Psoas muscle (tissue), 8 donors: Measurements from ENCODE around the gene BAD. TPM values are rescaled to one million over a fixed set of nuclear protein-coding genes. Genes with fewer than 3 reads are reported as not detected.

Source experiments
- ATAC-seq, 4 donors: fragments of 200-7000 bp; cut with Tn5 transposase; one replicate each; pipeline ENCODE4 v1.9.1; 2020; ENCODE audit warnings: moderate library complexity in 3 of 4, mild to moderate bottlenecking in 2 of 4
- DNase-seq, 2 donors: peaks; one replicate each; pipeline ENCODE4 v3.0.0-alpha.2; 2020
- H3K27ac ChIP-seq: fragments of 200-600 bp; one replicate; pipeline ENCODE4 v1.8.0; 2022
- H3K27me3 ChIP-seq, 3 donors: fragments of 200-600 bp in 1 of 3; one replicate each; pipeline versions ENCODE4 v1.6.1 to v1.8.0; 2013 to 2022; ENCODE audit warnings: low read length in 2 of 3, mild to moderate bottlenecking in 2 of 3, moderate library complexity in 1 of 3; ENCODE audit not compliant: insufficient read depth in 3 of 3
- H3K36me3 ChIP-seq, 2 donors: fragments of 200-600 bp in 1 of 2; one replicate each; pipeline versions ENCODE4 v1.6.1 to v1.8.0; 2013 to 2022; ENCODE audit warnings: low read depth in 1 of 2, mild to moderate bottlenecking in 1 of 2, moderate library complexity in 1 of 2; ENCODE audit not compliant: insufficient read depth in 1 of 2
- H3K4me1 ChIP-seq: fragments of 200-600 bp; one replicate; pipeline ENCODE4 v1.8.0; 2022
- H3K4me3 ChIP-seq: fragments of 200-600 bp; one replicate; pipeline ENCODE4 v1.8.0; 2022; ENCODE audit warnings: mild to moderate bottlenecking
- H3K9me3 ChIP-seq: fragments of 200-600 bp; one replicate; pipeline ENCODE4 v1.8.0; 2022
- CTCF ChIP-seq: fragments of 200-600 bp; IDR thresholded peaks from one replicate; pipeline ENCODE4 v1.8.0; 2022; ENCODE audit warnings: antibody characterized with exemption
- WGBS, 3 donors: extraction: QIAGEN DNeasy Blood & Tissue Kit; methylation state at CpG; one replicate each; pipeline versions ENCODE4 v1.1.6 to v1.1.7; 2013; 5-methylcytosine and 5-hydroxymethylcytosine counted together
- intact Hi-C, 2 donors: fragments of 100-400 bp; cut with DNase I; formaldehyde crosslinking; loops; one replicate each; pipeline versions ENCODE4 v1.11.0 to v1.14.2; 2022
- polyA plus RNA-seq, 3 donors: library from polyadenylated mRNA; stranded (reverse); fragments of 200-250 nt; gene quantifications; one replicate each; pipeline ENCODE4 v1.2.3, GENCODE V29; 2013
- total RNA-seq, 4 donors: library from RNA; stranded (reverse); fragmentation: NEBNext Ultra II Directional in 2 of 4; extraction: Animal tissue kit (Norgen Biotek cat#: 25700) in 2 of 4; gene quantifications; one replicate each; pipeline versions ENCODE4 v1.2.1 to v1.2.4, GENCODE V29; 2021 to 2023
- donor health status: healthy with polysubstance abuse.
- donor health status: DM: no; HTN: no; CAD: no; lungs with moderate emphysema.
- donor health status: Bipolar disorder and iron deficiency.
- donor health status: healthy.
- donor health status: DM: yes; HTN: yes; CAD: no.
- donor health status: DM: no; HTN: no; CAD: no.
- donor health status: DM: no; HTN: no; CAD: no.
- donor health status: DM: yes; HTN: yes; CAD: no.

BAD gene
- total and polyA plus RNA-seq, 7 donors, result 27.7 to 135 (median 30.5) TPM

GRCh38 chr11:64306876-64307622 is 22.6 kb upstream of the BAD start:
- DNase-seq, result peak; percentile 51 to 79
- peak in 1 of 4 donors; percentile 20 for ATAC-seq
- peak overlapping the region; percentile 87 for H3K4me3 ChIP-seq
- H3K27ac ChIP-seq, result peak overlapping the region; percentile 90
- intact Hi-C loops, result no loop called here
- H3K4me1 ChIP-seq, result peaks cover 20% of the 10 kb centered on the region
- H3K36me3 ChIP-seq, result peaks cover 5 to 8% of the 10 kb centered on the region in 2 donors
- 67 to 73% (median 70%) methylated on average over 14 to 15 of the region's 15 CpGs for WGBS, 3 donors
- no peaks in the 10 kb centered on the region for H3K9me3 ChIP-seq
- peaks cover 0 to 4% (median 0%) of the 10 kb centered on the region in 3 donors for H3K27me3 ChIP-seq
- TF ChIP-seq CTCF, result no peak

GRCh38 chr11:64306563-64306875 is 22.1 kb upstream of the BAD start:
- Histone ChIP-seq H3K27ac (peak overlapping the region; percentile 90), H3K27me3 (peaks cover 0 to 9% (median 0%) of the 10 kb centered on the region in 3 donors), H3K9me3 (no peaks in the 10 kb centered on the region), H3K4me1 (peaks cover 18% of the 10 kb centered on the region), H3K4me3 (peak overlapping the region; percentile 87), H3K36me3 (peaks cover 5 to 8% of the 10 kb centered on the region in 2 donors)
- no peak for TF ChIP-seq CTCF
- DNase-seq (no peak), ATAC-seq (no peak)
- intact Hi-C loops, result no loop called here
- 28 to 37% (median 32%) methylated on average over 9 of the region's 9 CpGs for WGBS, 3 donors

- TF ChIP-seq CTCF, result peak; percentile 19
- intact Hi-C loops, result no loop called here
These were observed 21.5 kb upstream of the BAD start for GRCh38 chr11:64305691-64306562.

GRCh38 chr11:64305075-64305690 is 20.7 kb upstream of the BAD start, which contains the start of gene ESRRA:
Gene ESRRA (plus strand): TSS chr11:64305524. CDS start chr11:64307180, 1,656 bp downstream.
- Histone ChIP-seq H3K36me3 (peaks cover 5 to 8% of the 10 kb centered on the region in 2 donors), H3K9me3 (no peaks in the 10 kb centered on the region), H3K27ac (peak within 1 kb of the TSS; percentile 90), H3K4me3 (peak within 1 kb of the TSS; percentile 87), H3K4me1 (peaks cover 25% of the 10 kb centered on the region), H3K27me3 (peaks cover 0 to 16% (median 4%) of the 10 kb centered on the region in 3 donors)
- intact Hi-C loops, result no loop called here
- TF ChIP-seq CTCF, result no peak
- ATAC-seq, result peak; percentile 90
- peak; percentile 100 for DNase-seq
- WGBS, 3 donors, result 0% methylated on average over 56 to 81 of the region's 81 CpGs

More at GRCh38 chr11:64305691-64306562, 21.5 kb upstream of the BAD start:
- Histone ChIP-seq H3K4me1 (peaks cover 18% of the 10 kb centered on the region), H3K27me3 (peaks cover 0 to 9% (median 0%) of the 10 kb centered on the region in 3 donors), H3K27ac (peak overlapping the region; percentile 90), H3K4me3 (peak overlapping the region; percentile 87), H3K36me3 (peaks cover 5 to 8% of the 10 kb centered on the region in 2 donors), H3K9me3 (no peaks in the 10 kb centered on the region)
- WGBS, 3 donors, result 1% methylated on average over 47 to 71 of the region's 71 CpGs
- peak; percentile 7 to 42 (median 30) for ATAC-seq
- DNase-seq, result peak; percentile 71 to 82
